Parathyroid adenoma (tissue), 2 donors: ENCODE data around the gene PIGS.

Experiments
- H2AFZ ChIP-seq: fragments of 300-600 bp; sonication (generic); one replicate; pipeline ENCODE4 v1.7.0; 2017; ENCODE audit warnings: antibody characterized with exemption, mild to moderate bottlenecking
- H3K27ac ChIP-seq: fragments of 300-600 bp; sonication (generic); one replicate; pipeline ENCODE4 v1.7.0; 2017
- H3K27me3 ChIP-seq: fragments of 300-600 bp; sonication (generic); one replicate; pipeline ENCODE4 v1.7.0; 2017; ENCODE audit warnings: low read length; ENCODE audit not compliant: control insufficient read depth, insufficient read depth
- H3K36me3 ChIP-seq: fragments of 300-600 bp; sonication (generic); one replicate; pipeline ENCODE4 v1.7.0; 2017; ENCODE audit warnings: low read length; ENCODE audit not compliant: control insufficient read depth, insufficient read depth
- H3K4me1 ChIP-seq: fragments of 300-600 bp; sonication (generic); one replicate; pipeline ENCODE4 v1.7.0; 2017; ENCODE audit warnings: control low read depth
- H3K4me2 ChIP-seq: fragments of 300-600 bp; sonication (generic); one replicate; pipeline ENCODE4 v1.7.0; 2017; ENCODE audit warnings: low read length
- H3K4me3 ChIP-seq: fragments of 300-600 bp; sonication (generic); one replicate; pipeline ENCODE4 v1.7.0; 2017; ENCODE audit warnings: low read depth, low read length
- H3K79me2 ChIP-seq: fragments of 300-600 bp; sonication (generic); one replicate; pipeline ENCODE4 v1.7.0; 2017; ENCODE audit warnings: control low read depth
- H3K9ac ChIP-seq: fragments of 300-600 bp; sonication (generic); one replicate; pipeline ENCODE4 v1.7.0; 2017; ENCODE audit warnings: mild to moderate bottlenecking
- H3K9me3 ChIP-seq: fragments of 300-600 bp; sonication (generic); one replicate; pipeline ENCODE4 v1.7.0; 2017; ENCODE audit warnings: low read length; ENCODE audit not compliant: control insufficient read depth
- CTCF ChIP-seq: fragments of 300-600 bp; sonication (generic); IDR thresholded peaks from one replicate; pipeline ENCODE4 v1.7.0; 2017; ENCODE audit warnings: antibody characterized with exemption, mild to moderate bottlenecking
- donor health status: primary hyperparathyroidism.

PIGS gene

GRCh38 chr17:28615260-28615940 is 44.1 kb upstream of the PIGS start:
- Histone ChIP-seq H3K36me3 (no peaks in the 10 kb centered on the region), H3K4me3 (no peak overlapping the region), H3K79me2 (no peaks in the 10 kb centered on the region), H3K27me3 (no peaks in the 10 kb centered on the region), H3K9ac (no peak overlapping the region), H3K27ac (no peak overlapping the region), H2AFZ (no peak overlapping the region), H3K4me1 (no peaks in the 10 kb centered on the region), H3K4me2 (no peak overlapping the region), H3K9me3 (no peaks in the 10 kb centered on the region)
- TF ChIP-seq CTCF = no peak

GRCh38 chr17:28613931-28614381 is 42.6 kb upstream of the PIGS start, which contains the start of gene RSKR:
Gene RSKR (minus strand): TSS chr17:28614185. CDS start chr17:28614161, 24 bp downstream.
- H3K9me3 ChIP-seq = no peaks in the 10 kb centered on the region
- H3K9ac ChIP-seq = no peak within 1 kb of the TSS
- no peak within 1 kb of the TSS for H3K4me2 ChIP-seq
- no peaks in the 10 kb centered on the region for H3K27me3 ChIP-seq
- H3K4me3 ChIP-seq = no peak within 1 kb of the TSS
- H2AFZ ChIP-seq = no peak within 1 kb of the TSS
- TF ChIP-seq CTCF = no peak
- H3K36me3 ChIP-seq = no peaks in the 10 kb centered on the region
- H3K4me1 ChIP-seq = no peaks in the 10 kb centered on the region
- H3K27ac ChIP-seq = no peak within 1 kb of the TSS
- no peaks in the 10 kb centered on the region for H3K79me2 ChIP-seq

- Histone ChIP-seq H3K4me1 (no peaks in the 10 kb centered on the region), H3K4me3 (no peak overlapping the region), H3K36me3 (no peaks in the 10 kb centered on the region), H3K9ac (no peak overlapping the region), H3K27ac (no peak overlapping the region), H2AFZ (no peak overlapping the region), H3K79me2 (no peaks in the 10 kb centered on the region), H3K4me2 (no peak overlapping the region), H3K27me3 (no peaks in the 10 kb centered on the region), H3K9me3 (no peaks in the 10 kb centered on the region)
- peak; percentile 68 for TF ChIP-seq CTCF
Measured at GRCh38 chr17:28612936-28613872, 41.9 kb upstream of the PIGS start.

- no peaks in the 10 kb centered on the region for H3K9me3 ChIP-seq
- no peaks in the 10 kb centered on the region for H3K4me1 ChIP-seq
- no peaks in the 10 kb centered on the region for H3K36me3 ChIP-seq
- no peak overlapping the region for H3K4me2 ChIP-seq
- no peak overlapping the region for H3K27ac ChIP-seq
- no peak for TF ChIP-seq CTCF
- H3K27me3 ChIP-seq = no peaks in the 10 kb centered on the region
- H3K9ac ChIP-seq = no peak overlapping the region
- no peak overlapping the region for H3K4me3 ChIP-seq
- no peaks in the 10 kb centered on the region for H3K79me2 ChIP-seq
- no peak overlapping the region for H2AFZ ChIP-seq
Measured at GRCh38 chr17:28612531-28612930, 41.2 kb upstream of the PIGS start.
